HCT116 (cell line): ENCODE results near the gene C1QB. TPM values are rescaled to one million over a fixed set of nuclear protein-coding genes. Genes with fewer than 3 reads are reported as not detected.

Source experiments
- ATAC-seq: fragments of 200-7000 bp; cut with Tn5 transposase; 2 replicates; pipeline ENCODE4 v1.9.1; 2020; ENCODE audit warnings: mild to moderate bottlenecking, moderate library complexity
- BruUV-seq: library from RNA; stranded (reverse); fragments of 400-500 nt; replicated peaks from 2 replicates; lab custom pipeline; 2021; lab: Mats Ljungman, UMichigan
- CTCF ChIA-PET: fragments of 300-600 bp; sonication (Branson Sonifier 250); formaldehyde crosslinking; loops from one replicate; lab custom pipeline; 2021; ENCODE audit warnings: antibody characterized with exemption; lab: Charles Lee
- POLR2A ChIA-PET: fragments of 300-600, 350-600 bp; sonication (Branson Sonifier 250); formaldehyde crosslinking; loops from one replicate; lab custom pipeline; 2021; ENCODE audit warnings: antibody characterized with exemption; lab: Charles Lee
- RAD21 ChIA-PET, 2 experiments: fragments of 300-600 bp; sonication (Branson Sonifier 250); formaldehyde crosslinking; loops; one replicate each; lab custom pipeline; 2023; ENCODE audit warnings: low total read pairs in 2 of 2; ENCODE audit not compliant: uncharacterized antibody in 2 of 2, unreplicated experiment in 2 of 2, low non-redundant PET in 1 of 2; lab: Charles Lee
- DNase-seq: peaks from one replicate; pipeline ENCODE4 v3.0.0-alpha.2; 2010; ENCODE audit warnings: low read depth, low spot score
- H2AFZ ChIP-seq: fragments of 200-600 bp; shearing (Covaris generic), sonication (generic); 2 replicates; pipeline ENCODE4 v1.6.1; 2017; ENCODE audit warnings: low read depth, mixed run types, mixed read lengths, antibody characterized with exemption, low read length; ENCODE audit not compliant: poor library complexity, severe bottlenecking
- H3K27ac ChIP-seq: 2 replicates; pipeline ENCODE4 v1.5.1; 2012; ENCODE audit warnings: low read depth, low read length
- H3K27me3 ChIP-seq: fragments of 200-600 bp; sonication (generic); 2 replicates; pipeline ENCODE4 v1.6.1; 2016; ENCODE audit warnings: mixed run types, low read length, mixed read lengths; ENCODE audit not compliant: insufficient read depth
- H3K36me3 ChIP-seq, 2 experiments: fragments of 200-500 bp in 1 of 2; fragments of 200-600 bp in 1 of 2; sonication (Bioruptor generic) in 1 of 2; sonication (generic) in 1 of 2; 2 replicates each; pipeline versions ENCODE4 v1.5.1 to v1.6.1; 2014 to 2016; ENCODE audit warnings: low read length in 2 of 2, inconsistent platforms in 1 of 2, mixed read lengths in 1 of 2, mixed run types in 1 of 2; ENCODE audit not compliant: insufficient read depth in 2 of 2, control insufficient read depth in 1 of 2
- H3K4me1 ChIP-seq, 2 experiments: fragments of 200-600 bp in 1 of 2; sonication (generic) in 1 of 2; 2 replicates each; pipeline versions ENCODE4 v1.5.1 to v1.6.1; 2012 to 2017; ENCODE audit warnings: low read length in 2 of 2, inconsistent platforms in 1 of 2, mild to moderate bottlenecking in 1 of 2, mixed read lengths in 1 of 2, mixed run types in 1 of 2, moderate library complexity in 1 of 2; ENCODE audit not compliant: insufficient read depth in 2 of 2, control insufficient read depth in 1 of 2
- H3K4me2 ChIP-seq: fragments of 200-600 bp; sonication (generic); 2 replicates; pipeline ENCODE4 v1.6.1; 2017; ENCODE audit warnings: mixed run types, low read length, mixed read lengths
- H3K4me3 ChIP-seq, 2 experiments: fragments of 200-600 bp in 1 of 2; sonication (generic) in 1 of 2; replicated peaks in 1 of 2; 2 replicates each; pipeline ENCODE4 v1.5.1; 2011 to 2016; ENCODE audit warnings: low read length in 2 of 2, control low read depth in 1 of 2, low read depth in 1 of 2, mild to moderate bottlenecking in 1 of 2, mixed read lengths in 1 of 2, mixed run types in 1 of 2
- H3K79me2 ChIP-seq: fragments of 200-600 bp; sonication (generic); 2 replicates; pipeline ENCODE4 v1.6.1; 2017; ENCODE audit warnings: mild to moderate bottlenecking, mixed run types, low read length, moderate library complexity, mixed read lengths; ENCODE audit not compliant: insufficient read depth
- H3K9ac ChIP-seq: fragments of 200-600 bp; sonication (generic); 2 replicates; pipeline ENCODE4 v1.6.1; 2016; ENCODE audit warnings: low read length, mixed read lengths
- H3K9me2 ChIP-seq: fragments of 200-600 bp; sonication (generic), shearing (Covaris generic); 2 replicates; pipeline ENCODE4 v1.6.1; 2017; ENCODE audit warnings: mixed run types, mild to moderate bottlenecking, moderate library complexity; ENCODE audit not compliant: insufficient read depth
- H3K9me3 ChIP-seq, 2 experiments: fragments of 200-500 bp in 1 of 2; fragments of 200-600 bp in 1 of 2; sonication (Bioruptor generic) in 1 of 2; sonication (generic) in 1 of 2; 2 replicates each; pipeline ENCODE4 v1.6.1; 2014 to 2017; ENCODE audit warnings: low read length in 2 of 2, mixed read lengths in 2 of 2, inconsistent platforms in 1 of 2, low read depth in 1 of 2, mild to moderate bottlenecking in 1 of 2, mixed run types in 1 of 2, moderate library complexity in 1 of 2; ENCODE audit not compliant: control insufficient read depth in 1 of 2, insufficient read depth in 1 of 2
- H4K20me1 ChIP-seq: fragments of 200-600 bp; sonication (generic), shearing (Covaris generic); 2 replicates; pipeline ENCODE4 v1.6.1; 2017; ENCODE audit warnings: mixed run types, mild to moderate bottlenecking, moderate library complexity; ENCODE audit not compliant: insufficient read depth
- CEBPB ChIP-seq: IDR thresholded peaks from 2 replicates; pipeline ENCODE4 v1.6.1; 2012; ENCODE audit warnings: low read depth
- EGR1 ChIP-seq: IDR thresholded peaks from 2 replicates; pipeline ENCODE4 v1.6.1; 2012; ENCODE audit warnings: low read depth
- ELF1 ChIP-seq: IDR thresholded peaks from 2 replicates; pipeline ENCODE4 v1.6.1; 2012; ENCODE audit warnings: low read depth, borderline replicate concordance
- EZH2 ChIP-seq: fragments of 200-600 bp; sonication (generic); IDR thresholded peaks from 2 replicates; pipeline ENCODE4 v1.6.1; 2017; ENCODE audit warnings: antibody characterized with exemption, mixed run types
- JUND ChIP-seq: IDR thresholded peaks from 2 replicates; pipeline ENCODE4 v1.6.1; 2012
- RAD21 ChIP-seq: IDR thresholded peaks from 2 replicates; pipeline ENCODE4 v1.6.1; 2012; ENCODE audit warnings: low read depth, mild to moderate bottlenecking
- SP1 ChIP-seq: IDR thresholded peaks from 2 replicates; pipeline ENCODE4 v1.6.1; 2012; ENCODE audit warnings: low read depth
- SRF ChIP-seq: IDR thresholded peaks from 2 replicates; pipeline ENCODE4 v1.6.1; 2012; ENCODE audit warnings: low read depth
- TCF7L2 ChIP-seq: IDR thresholded peaks from 2 replicates; pipeline ENCODE4 v1.7.0; 2011; ENCODE audit warnings: borderline replicate concordance, inconsistent platforms; ENCODE audit not compliant: insufficient read depth, insufficient read length; ENCODE audit errors: extremely low read depth
- YY1 ChIP-seq: IDR thresholded peaks from 2 replicates; pipeline ENCODE4 v1.6.1; 2011; ENCODE audit warnings: low read length, low read depth, moderate library complexity, mild to moderate bottlenecking; ENCODE audit not compliant: insufficient replicate concordance; ENCODE audit errors: extremely low read depth
- ZNF274 ChIP-seq: fragments of 200-500 bp; sonication (Bioruptor generic); IDR thresholded peaks from 2 replicates; pipeline ENCODE4 v1.6.1; 2014; ENCODE audit warnings: mild to moderate bottlenecking, low read depth, low read length, inconsistent platforms
- intact Hi-C: fragments of 100-400 bp; cut with micrococcal nuclease; formaldehyde crosslinking; loops from 2 replicates; pipeline ENCODE4 v1.10.0; 2022
- total RNA-seq: library from RNA; stranded (reverse); gene quantifications from one replicate; pipeline ENCODE4 v1.2.1, GENCODE V29; 2021; ENCODE audit not compliant: unreplicated experiment
- TF ChIP-seq, protein P1 (sequence below): IDR thresholded peaks from 2 replicates; pipeline ENCODE4 v1.6.1; 2012; ENCODE audit warnings: low read depth
- TF ChIP-seq, protein P2 (sequence below): IDR thresholded peaks from 2 replicates; pipeline ENCODE4 v1.6.1; 2012

Gene C1QB
- total RNA-seq, 1 experiment from 2014 or later, result 0.32 TPM

DNA sequence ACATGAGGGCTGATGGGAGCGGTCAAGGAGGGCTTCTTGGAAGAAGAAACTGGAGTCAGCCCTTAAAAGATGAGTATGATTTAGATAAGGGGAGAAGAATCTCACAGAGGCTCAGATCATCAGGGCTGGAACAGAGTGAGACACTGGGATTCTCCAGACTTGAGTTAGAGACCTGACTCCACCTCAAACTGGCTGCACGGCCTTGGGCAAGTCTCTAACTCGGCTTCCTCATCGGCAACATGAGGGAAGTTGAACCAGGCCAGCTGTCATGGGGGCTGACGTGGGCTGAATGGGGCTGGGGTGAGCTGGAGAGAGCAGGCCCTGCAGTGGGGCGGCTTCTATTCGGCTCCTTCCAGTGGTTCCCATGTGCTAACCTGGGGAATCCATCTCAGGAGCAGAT, 7.1 kb upstream of the C1QB start (continued):
- TF ChIP-seq, protein P1, sequence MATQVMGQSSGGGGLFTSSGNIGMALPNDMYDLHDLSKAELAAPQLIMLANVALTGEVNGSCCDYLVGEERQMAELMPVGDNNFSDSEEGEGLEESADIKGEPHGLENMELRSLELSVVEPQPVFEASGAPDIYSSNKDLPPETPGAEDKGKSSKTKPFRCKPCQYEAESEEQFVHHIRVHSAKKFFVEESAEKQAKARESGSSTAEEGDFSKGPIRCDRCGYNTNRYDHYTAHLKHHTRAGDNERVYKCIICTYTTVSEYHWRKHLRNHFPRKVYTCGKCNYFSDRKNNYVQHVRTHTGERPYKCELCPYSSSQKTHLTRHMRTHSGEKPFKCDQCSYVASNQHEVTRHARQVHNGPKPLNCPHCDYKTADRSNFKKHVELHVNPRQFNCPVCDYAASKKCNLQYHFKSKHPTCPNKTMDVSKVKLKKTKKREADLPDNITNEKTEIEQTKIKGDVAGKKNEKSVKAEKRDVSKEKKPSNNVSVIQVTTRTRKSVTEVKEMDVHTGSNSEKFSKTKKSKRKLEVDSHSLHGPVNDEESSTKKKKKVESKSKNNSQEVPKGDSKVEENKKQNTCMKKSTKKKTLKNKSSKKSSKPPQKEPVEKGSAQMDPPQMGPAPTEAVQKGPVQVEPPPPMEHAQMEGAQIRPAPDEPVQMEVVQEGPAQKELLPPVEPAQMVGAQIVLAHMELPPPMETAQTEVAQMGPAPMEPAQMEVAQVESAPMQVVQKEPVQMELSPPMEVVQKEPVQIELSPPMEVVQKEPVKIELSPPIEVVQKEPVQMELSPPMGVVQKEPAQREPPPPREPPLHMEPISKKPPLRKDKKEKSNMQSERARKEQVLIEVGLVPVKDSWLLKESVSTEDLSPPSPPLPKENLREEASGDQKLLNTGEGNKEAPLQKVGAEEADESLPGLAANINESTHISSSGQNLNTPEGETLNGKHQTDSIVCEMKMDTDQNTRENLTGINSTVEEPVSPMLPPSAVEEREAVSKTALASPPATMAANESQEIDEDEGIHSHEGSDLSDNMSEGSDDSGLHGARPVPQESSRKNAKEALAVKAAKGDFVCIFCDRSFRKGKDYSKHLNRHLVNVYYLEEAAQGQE, result no peak
- TF ChIP-seq CEBPB (no peak), EGR1 (no peak), RAD21 (no peak), YY1 (no peak), JUND (no peak)
- TF ChIP-seq, protein P2, sequence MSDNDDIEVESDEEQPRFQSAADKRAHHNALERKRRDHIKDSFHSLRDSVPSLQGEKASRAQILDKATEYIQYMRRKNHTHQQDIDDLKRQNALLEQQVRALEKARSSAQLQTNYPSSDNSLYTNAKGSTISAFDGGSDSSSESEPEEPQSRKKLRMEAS, result no peak

DNA sequence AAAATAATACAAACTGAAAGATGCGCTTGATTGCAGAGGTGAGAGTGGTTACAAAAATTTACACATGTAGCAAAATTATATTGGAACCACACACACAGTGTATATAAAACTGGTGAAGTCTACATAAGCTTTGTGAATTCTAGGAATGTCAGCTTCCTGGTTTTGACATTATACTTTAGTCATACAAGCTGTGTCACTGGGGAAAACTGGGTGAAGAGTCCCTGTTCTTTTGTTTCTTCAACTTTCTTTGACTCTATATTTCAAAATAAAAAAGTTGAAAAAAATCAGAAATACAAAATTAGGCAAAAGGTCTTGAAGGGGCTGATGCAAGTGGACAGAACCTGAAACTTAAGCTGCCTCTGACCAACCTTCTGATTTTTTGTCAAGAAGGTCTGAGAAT, 6.7 kb upstream of the C1QB start:
- Histone ChIP-seq H3K4me2 (no peak overlapping the region), H3K36me3 (no peaks in the 10 kb centered on the region), H4K20me1 (no peaks in the 10 kb centered on the region), H3K79me2 (no peaks in the 10 kb centered on the region), H3K9me3 (no peaks in the 10 kb centered on the region), H3K27me3 (no peaks in the 10 kb centered on the region), H3K4me1 (no peaks in the 10 kb centered on the region), H3K9ac (no peak overlapping the region), H3K4me3 (no peak overlapping the region), H3K27ac (no peak overlapping the region), H2AFZ (no peak overlapping the region), H3K9me2 (no peaks in the 10 kb centered on the region)
- RAD21 ChIA-PET, result no interaction called here
- DNase-seq (no peak), ATAC-seq (no peak)
- CTCF ChIA-PET, result no interaction called here
- no peak for TF ChIP-seq ZNF274
- TF ChIP-seq YY1, result no peak
- TF ChIP-seq SRF, result no peak
- TF ChIP-seq ELF1, result no peak
- no peak for TF ChIP-seq TCF7L2
- no peak for TF ChIP-seq SP1
- TF ChIP-seq EGR1, result no peak
- TF ChIP-seq, protein P1, result no peak
- TF ChIP-seq EZH2, result no peak
- TF ChIP-seq, protein P2, result no peak
- intact Hi-C loops, result no loop called here
- POLR2A ChIA-PET, result no interaction called here
- BruUV-seq, result no TSS peak
